Measurements from ENCODE around the gene FIGNL1.

- TF ChIP-seq, protein P1, sequence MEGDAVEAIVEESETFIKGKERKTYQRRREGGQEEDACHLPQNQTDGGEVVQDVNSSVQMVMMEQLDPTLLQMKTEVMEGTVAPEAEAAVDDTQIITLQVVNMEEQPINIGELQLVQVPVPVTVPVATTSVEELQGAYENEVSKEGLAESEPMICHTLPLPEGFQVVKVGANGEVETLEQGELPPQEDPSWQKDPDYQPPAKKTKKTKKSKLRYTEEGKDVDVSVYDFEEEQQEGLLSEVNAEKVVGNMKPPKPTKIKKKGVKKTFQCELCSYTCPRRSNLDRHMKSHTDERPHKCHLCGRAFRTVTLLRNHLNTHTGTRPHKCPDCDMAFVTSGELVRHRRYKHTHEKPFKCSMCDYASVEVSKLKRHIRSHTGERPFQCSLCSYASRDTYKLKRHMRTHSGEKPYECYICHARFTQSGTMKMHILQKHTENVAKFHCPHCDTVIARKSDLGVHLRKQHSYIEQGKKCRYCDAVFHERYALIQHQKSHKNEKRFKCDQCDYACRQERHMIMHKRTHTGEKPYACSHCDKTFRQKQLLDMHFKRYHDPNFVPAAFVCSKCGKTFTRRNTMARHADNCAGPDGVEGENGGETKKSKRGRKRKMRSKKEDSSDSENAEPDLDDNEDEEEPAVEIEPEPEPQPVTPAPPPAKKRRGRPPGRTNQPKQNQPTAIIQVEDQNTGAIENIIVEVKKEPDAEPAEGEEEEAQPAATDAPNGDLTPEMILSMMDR (IDR thresholded peaks at IDR 0.05; ENCODE audit: low read depth, low read length): no peak
- no peak for TF ChIP-seq MYC (IDR thresholded peaks at IDR 0.05; ENCODE audit: low read depth, low read length)
These were observed 5.5 kb upstream of the FIGNL1 start for GRCh38 chr7:50455658-50456057.
